Measurements from ENCODE around the gene OAT. TPM values are rescaled to one million over a fixed set of nuclear protein-coding genes. Genes with fewer than 3 reads are reported as not detected.

OAT gene
- polyA plus RNA-seq, 1 of the 3 experiments (the other 2 are of a cell fraction): 65.7 TPM

DNA sequence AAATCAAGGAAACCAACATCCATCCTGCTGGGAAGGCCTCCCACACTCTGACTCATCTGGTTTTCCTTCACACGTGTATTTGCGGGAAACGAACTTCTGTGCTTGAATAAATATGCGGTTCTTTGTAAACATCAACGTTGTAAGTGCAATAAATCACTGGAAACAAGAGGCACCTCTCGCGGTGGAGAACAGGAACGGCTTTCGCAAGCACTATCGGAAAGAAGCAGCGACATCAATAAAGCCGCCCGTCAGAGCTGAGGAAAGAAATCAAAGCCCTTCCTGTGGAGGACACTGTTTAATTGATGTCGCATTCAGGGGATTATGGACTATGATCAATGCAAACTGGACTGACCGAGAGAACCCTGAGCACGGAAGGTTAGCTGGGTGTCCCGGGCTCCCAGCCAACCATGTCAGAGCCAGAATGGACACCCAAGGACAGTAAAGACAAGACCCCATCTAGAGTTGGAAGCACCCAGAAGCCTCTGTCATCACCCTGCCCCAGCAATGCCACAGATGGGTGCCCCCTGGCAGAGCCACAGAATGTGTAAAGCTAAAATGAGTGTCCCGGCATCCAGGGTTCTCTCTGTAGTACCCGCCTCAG is 37.6 kb downstream of the OAT start (continued):
- TF ChIP-seq RCOR1 (IDR thresholded peaks at IDR 0.05; ENCODE audit: low read length) (no peak), CHD2 (IDR thresholded peaks at IDR 0.05; ENCODE audit: low read length, partially characterized antibody) (no peak), EP300 (IDR thresholded peaks at IDR 0.05; ENCODE audit: borderline replicate concordance in 1 of 2, low read depth in 1 of 2, low read length in 1 of 2) (no peak), RXRA (IDR thresholded peaks at IDR 0.05; ENCODE audit: borderline replicate concordance, low read depth) (no peak), POLR2AphosphoS5 (IDR thresholded peaks at IDR 0.05; ENCODE audit: low read depth, low read length) (no peak)
- TF ChIP-seq, protein P1, sequence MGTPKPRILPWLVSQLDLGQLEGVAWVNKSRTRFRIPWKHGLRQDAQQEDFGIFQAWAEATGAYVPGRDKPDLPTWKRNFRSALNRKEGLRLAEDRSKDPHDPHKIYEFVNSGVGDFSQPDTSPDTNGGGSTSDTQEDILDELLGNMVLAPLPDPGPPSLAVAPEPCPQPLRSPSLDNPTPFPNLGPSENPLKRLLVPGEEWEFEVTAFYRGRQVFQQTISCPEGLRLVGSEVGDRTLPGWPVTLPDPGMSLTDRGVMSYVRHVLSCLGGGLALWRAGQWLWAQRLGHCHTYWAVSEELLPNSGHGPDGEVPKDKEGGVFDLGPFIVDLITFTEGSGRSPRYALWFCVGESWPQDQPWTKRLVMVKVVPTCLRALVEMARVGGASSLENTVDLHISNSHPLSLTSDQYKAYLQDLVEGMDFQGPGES (IDR thresholded peaks at IDR 0.05; ENCODE audit: low read depth, low read length): no peak
- TF ChIP-seq, protein P2, sequence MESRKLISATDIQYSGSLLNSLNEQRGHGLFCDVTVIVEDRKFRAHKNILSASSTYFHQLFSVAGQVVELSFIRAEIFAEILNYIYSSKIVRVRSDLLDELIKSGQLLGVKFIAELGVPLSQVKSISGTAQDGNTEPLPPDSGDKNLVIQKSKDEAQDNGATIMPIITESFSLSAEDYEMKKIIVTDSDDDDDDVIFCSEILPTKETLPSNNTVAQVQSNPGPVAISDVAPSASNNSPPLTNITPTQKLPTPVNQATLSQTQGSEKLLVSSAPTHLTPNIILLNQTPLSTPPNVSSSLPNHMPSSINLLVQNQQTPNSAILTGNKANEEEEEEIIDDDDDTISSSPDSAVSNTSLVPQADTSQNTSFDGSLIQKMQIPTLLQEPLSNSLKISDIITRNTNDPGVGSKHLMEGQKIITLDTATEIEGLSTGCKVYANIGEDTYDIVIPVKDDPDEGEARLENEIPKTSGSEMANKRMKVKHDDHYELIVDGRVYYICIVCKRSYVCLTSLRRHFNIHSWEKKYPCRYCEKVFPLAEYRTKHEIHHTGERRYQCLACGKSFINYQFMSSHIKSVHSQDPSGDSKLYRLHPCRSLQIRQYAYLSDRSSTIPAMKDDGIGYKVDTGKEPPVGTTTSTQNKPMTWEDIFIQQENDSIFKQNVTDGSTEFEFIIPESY (IDR thresholded peaks at IDR 0.05; ENCODE audit: borderline replicate concordance, low read depth): no peak

DNA sequence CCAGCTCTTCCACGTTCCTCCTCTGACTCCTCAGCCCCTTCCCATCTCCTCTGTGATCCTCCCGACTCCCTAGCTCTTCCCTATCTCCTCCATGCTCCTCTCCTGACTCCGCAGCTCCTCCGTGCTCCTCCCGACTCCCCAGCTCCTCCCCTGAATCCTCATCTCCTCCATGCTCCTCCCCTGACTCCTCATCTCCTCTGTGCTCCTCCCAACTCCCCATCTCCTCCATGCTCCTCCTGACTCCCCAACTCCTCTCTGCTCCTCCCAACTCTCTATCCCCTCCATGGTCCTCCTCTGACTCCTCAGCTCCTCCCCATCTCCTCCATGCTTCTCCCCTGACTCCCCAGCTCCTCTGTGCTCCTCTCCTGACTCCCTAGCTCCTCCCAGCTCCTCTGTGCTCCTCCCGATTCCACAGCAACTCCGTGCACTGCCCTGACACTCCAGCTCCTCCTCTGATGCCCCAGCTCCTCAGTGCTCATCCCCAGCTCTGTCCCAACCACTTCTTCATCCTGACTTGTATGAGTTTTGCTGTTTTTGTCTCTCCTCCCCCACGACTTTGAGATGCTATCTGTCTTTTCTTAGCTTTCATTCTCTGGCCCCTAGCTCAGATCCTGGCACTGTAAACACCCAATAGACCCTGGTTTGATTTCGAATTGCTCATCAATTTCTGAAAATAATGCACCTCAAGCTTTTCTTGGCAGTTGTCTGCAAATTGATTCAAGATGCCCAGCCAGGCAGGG is 38.3 kb downstream of the OAT start:
- Histone ChIP-seq H3K36me3 (replicated peaks in 1 of 2; ENCODE audit: control insufficient read depth in 1 of 2, insufficient read depth in 2 of 2, low read length in 1 of 2) (no peaks in the 10 kb centered on the region), H3K4me3 (ENCODE audit: low read depth in 2 of 2, low read length in 1 of 2) (no peak overlapping the region), H3K79me2 (ENCODE audit: insufficient read depth) (no peaks in the 10 kb centered on the region), H3K9ac (no peak overlapping the region), H3K9me2 (no peaks in the 10 kb centered on the region), H4K20me1 (ENCODE audit: insufficient read depth) (no peaks in the 10 kb centered on the region), H3K27ac (ENCODE audit: low read depth in 2 of 2, low read length in 1 of 2) (no peak overlapping the region), H3K4me1 (ENCODE audit: control insufficient read depth in 1 of 2, insufficient read depth in 2 of 2, low read depth in 1 of 2, low read length in 1 of 2) (no peaks in the 10 kb centered on the region), H3K9me3 (no peaks in the 10 kb centered on the region), H3K4me2 (no peak overlapping the region), H3F3A (replicated peaks; ENCODE audit: insufficient read depth) (no peaks in the 10 kb centered on the region), H2AFZ (ENCODE audit: low read depth) (no peak overlapping the region), H3K27me3 (ENCODE audit: insufficient read depth) (no peaks in the 10 kb centered on the region)
- peak; percentile 4 for DNase-seq
- 33% methylated on average over 9 of the region's 9 CpGs for WGBS (ENCODE audit: low lambda C conversion rate)
- TF ChIP-seq EP300 (IDR thresholded peaks at IDR 0.05; ENCODE audit: borderline replicate concordance in 1 of 2, low read depth in 1 of 2, low read length in 1 of 2): no peak
- TF ChIP-seq, protein P2 (IDR thresholded peaks at IDR 0.05; ENCODE audit: borderline replicate concordance, low read depth): no peak
- no peak for TF ChIP-seq TCF12 (IDR thresholded peaks at IDR 0.05)
- TF ChIP-seq EZH2phosphoT487 (IDR thresholded peaks at IDR 0.05; ENCODE audit: borderline replicate concordance, low read depth): no peak
- no peak for TF ChIP-seq NRF1 (IDR thresholded peaks at IDR 0.05; ENCODE audit: low read depth, low read length)
- ChIA-PET CTCF (interaction anchor here (2.6 to 20.8 kb wide), 2 partner anchors 9 to 383 kb away, joined by 15 to 520 read pairs; no protein-coding TSS in a partner anchor), POLR2A (no interaction called here)

All from SK-N-SH (cell line).